ENCODE measurements around the gene ATP2B1.

GRCh38 chr12:89571491-89572195 lies 137.0 kb downstream of the ATP2B1 start:
- TF ChIP-seq, protein P1, sequence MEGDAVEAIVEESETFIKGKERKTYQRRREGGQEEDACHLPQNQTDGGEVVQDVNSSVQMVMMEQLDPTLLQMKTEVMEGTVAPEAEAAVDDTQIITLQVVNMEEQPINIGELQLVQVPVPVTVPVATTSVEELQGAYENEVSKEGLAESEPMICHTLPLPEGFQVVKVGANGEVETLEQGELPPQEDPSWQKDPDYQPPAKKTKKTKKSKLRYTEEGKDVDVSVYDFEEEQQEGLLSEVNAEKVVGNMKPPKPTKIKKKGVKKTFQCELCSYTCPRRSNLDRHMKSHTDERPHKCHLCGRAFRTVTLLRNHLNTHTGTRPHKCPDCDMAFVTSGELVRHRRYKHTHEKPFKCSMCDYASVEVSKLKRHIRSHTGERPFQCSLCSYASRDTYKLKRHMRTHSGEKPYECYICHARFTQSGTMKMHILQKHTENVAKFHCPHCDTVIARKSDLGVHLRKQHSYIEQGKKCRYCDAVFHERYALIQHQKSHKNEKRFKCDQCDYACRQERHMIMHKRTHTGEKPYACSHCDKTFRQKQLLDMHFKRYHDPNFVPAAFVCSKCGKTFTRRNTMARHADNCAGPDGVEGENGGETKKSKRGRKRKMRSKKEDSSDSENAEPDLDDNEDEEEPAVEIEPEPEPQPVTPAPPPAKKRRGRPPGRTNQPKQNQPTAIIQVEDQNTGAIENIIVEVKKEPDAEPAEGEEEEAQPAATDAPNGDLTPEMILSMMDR (conservative IDR thresholded peaks at IDR 0.05; ENCODE audit: low read depth, low read length): no peak
- no peak for TF ChIP-seq EZH2 (IDR thresholded peaks at IDR 0.05; ENCODE audit: low read length, unreplicated experiment)
